Measurements from ENCODE around the gene YWHAB.

The YWHAB gene

DNA sequence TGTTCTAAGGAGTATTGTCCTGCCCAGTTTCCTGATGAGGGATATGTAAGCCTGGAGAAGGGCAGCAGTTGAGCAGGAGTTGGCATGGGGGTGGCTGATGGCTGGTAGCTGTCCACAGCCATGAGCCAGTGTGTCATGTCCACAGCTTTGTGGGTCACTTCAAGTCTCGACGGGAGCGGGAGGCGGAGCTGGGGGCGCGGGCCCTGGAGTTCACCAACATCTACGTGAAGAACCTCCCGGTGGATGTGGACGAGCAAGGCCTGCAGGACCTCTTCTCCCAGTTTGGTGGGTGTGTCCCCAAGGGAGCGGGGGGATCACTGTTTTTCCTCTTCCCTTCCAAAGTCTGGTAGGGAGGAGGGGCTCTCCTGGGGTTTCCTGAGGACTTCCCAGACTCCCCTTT lies 33.3 kb downstream of the YWHAB start:
- TF ChIP-seq, protein P1, sequence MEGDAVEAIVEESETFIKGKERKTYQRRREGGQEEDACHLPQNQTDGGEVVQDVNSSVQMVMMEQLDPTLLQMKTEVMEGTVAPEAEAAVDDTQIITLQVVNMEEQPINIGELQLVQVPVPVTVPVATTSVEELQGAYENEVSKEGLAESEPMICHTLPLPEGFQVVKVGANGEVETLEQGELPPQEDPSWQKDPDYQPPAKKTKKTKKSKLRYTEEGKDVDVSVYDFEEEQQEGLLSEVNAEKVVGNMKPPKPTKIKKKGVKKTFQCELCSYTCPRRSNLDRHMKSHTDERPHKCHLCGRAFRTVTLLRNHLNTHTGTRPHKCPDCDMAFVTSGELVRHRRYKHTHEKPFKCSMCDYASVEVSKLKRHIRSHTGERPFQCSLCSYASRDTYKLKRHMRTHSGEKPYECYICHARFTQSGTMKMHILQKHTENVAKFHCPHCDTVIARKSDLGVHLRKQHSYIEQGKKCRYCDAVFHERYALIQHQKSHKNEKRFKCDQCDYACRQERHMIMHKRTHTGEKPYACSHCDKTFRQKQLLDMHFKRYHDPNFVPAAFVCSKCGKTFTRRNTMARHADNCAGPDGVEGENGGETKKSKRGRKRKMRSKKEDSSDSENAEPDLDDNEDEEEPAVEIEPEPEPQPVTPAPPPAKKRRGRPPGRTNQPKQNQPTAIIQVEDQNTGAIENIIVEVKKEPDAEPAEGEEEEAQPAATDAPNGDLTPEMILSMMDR (IDR thresholded peaks at IDR 0.05; ENCODE audit: low read depth, low read length) = no peak
- H3K4me3 ChIP-seq (ENCODE audit: low read depth, low read length) = no peak overlapping the region
- in situ Hi-C loops (cut with HindIII; ENCODE audit: low sequenced_read_pairs) = no loop called here
- no peak for DNase-seq (ENCODE audit: low read depth, low spot score)

DNA sequence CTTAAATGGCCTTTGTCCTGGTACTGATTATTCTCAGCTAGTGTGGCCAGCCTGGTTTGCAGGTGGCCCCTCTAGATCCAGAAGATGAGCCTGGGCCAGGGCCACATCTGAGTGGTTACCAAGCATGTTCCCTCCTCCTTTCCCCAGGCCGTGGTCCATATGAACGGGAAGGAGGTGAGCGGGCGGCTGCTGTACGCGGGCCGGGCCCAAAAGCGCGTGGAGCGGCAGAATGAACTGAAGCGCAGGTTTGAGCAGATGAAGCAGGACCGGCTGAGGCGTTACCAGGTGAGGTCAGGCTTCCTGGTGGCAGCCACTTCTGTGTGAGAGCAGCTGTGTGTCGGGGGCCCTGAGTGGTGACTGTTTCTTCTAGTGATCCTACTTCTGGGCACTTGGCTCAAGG lies 35.9 kb downstream of the YWHAB start:
- no peak overlapping the region for H3K4me3 ChIP-seq (ENCODE audit: low read depth, low read length)
- TF ChIP-seq, protein P1 (IDR thresholded peaks at IDR 0.05; ENCODE audit: low read depth, low read length) = no peak
- DNase-seq (ENCODE audit: low read depth, low spot score) = no peak
- in situ Hi-C loops (cut with HindIII; ENCODE audit: low sequenced_read_pairs) = no loop called here

DNA sequence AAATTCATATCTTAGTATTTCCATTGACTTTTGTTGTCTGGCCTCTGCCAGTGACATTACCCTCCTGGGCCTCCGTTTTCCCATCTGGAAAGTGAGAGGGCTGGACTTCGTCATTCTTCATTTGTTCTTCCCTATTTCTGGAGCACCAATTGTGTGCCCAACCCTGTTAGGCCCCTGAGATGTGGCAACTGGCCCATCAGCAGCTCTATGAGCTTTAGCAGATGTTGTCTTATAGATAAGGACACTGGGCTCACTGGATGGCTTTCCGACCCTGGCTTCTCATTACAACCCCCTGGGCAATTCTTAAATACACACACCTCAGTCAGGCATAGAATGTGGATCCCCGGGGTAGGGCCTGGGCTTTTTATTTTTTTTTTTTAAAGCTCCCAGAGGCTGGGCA lies 39.0 kb downstream of the YWHAB start:
- in situ Hi-C loops (cut with HindIII; ENCODE audit: low sequenced_read_pairs) = no loop called here
- TF ChIP-seq, protein P1 (IDR thresholded peaks at IDR 0.05; ENCODE audit: low read depth, low read length) = no peak
- DNase-seq (ENCODE audit: low read depth, low spot score) = no peak
- no peak overlapping the region for H3K4me3 ChIP-seq (ENCODE audit: low read depth, low read length)

DNA sequence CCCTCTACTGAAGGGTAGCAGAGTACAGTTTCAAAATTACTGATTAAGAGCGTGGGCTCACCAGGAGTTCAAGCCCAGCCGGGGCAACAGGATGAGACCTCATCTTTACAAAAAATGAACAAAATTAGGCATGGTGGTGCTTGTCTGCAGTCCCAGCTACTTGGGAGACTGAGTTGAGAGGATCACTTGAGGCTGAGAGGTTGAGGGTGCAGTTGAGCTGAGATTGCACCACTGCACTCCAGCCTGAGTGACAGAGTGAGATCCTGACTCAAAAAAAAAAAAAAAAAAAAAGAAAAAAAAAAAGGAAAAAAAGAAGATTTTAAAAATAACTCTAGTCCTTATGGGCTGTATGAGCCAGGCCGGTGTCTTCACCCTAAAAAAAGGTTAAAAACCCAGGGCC lies 43.1 kb downstream of the YWHAB start:
- no peak for DNase-seq (ENCODE audit: low read depth, low spot score)
- TF ChIP-seq, protein P1 (IDR thresholded peaks at IDR 0.05; ENCODE audit: low read depth, low read length) = no peak
- in situ Hi-C loops (cut with HindIII; ENCODE audit: low sequenced_read_pairs) = no loop called here

DNA sequence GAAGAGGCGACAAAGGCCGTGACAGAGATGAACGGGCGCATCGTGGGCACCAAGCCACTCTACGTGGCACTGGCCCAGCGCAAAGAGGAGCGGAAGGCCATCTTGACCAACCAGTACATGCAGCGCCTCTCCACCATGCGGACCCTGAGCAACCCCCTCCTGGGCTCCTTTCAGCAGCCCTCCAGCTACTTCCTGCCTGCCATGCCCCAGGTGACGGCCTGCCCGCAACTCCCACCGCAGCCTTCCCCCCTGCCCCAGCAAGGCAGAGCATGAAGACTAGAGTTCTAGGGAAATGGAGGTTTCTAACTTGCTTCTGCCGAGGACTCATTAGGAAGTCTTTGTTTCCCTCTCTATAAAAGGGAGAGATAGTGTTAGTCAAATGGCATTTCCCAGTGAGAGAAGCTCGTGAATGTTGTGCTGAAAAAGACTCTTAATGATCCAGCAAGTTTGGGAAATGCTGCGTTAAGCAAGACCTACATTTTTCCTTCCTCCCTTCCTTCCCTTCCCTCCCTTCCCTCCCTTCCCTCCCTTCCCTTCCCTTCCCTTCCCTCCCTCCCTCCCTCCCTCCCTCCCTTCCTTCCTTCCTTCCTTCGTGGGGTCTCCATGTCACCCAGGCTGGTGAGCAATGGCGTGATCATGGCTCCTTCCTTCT lies 45.1 kb downstream of the YWHAB start:
- no peak overlapping the region for H3K4me3 ChIP-seq (ENCODE audit: low read depth, low read length)
- TF ChIP-seq, protein P1 (IDR thresholded peaks at IDR 0.05; ENCODE audit: low read depth, low read length) = no peak
- in situ Hi-C loops (cut with HindIII; ENCODE audit: low sequenced_read_pairs) = no loop called here
- DNase-seq (ENCODE audit: low read depth, low spot score) = no peak

More for the DNA sequence above, 43.1 kb downstream of the YWHAB start:
- H3K4me3 ChIP-seq (ENCODE audit: low read depth, low read length) = no peak overlapping the region

DNA sequence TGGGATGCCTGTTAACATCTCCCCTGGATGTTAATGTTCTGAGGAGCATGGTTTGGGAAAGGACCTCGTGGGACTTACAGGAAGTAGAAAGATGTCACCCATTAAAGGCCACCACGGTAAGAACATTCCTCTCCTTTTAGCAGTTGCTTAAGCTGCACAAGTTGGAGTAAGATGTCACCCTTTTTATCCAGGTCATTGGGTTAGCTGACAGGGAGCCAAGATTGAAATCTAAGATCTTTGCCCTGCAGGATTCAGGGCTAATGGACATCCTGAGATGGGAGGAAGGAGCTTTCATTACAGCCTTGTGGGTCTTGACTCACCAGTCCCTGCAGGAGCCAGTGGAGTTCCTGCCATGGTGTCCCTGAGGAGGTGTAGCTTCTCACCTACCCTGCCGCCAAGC lies 46.4 kb downstream of the YWHAB start:
- no peak overlapping the region for H3K4me3 ChIP-seq (ENCODE audit: low read depth, low read length)

More for the DNA sequence above, 46.4 kb downstream of the YWHAB start:
- in situ Hi-C loops (cut with HindIII; ENCODE audit: low sequenced_read_pairs) = no loop called here
- TF ChIP-seq, protein P1 (IDR thresholded peaks at IDR 0.05; ENCODE audit: low read depth, low read length) = no peak
- DNase-seq (ENCODE audit: low read depth, low spot score) = no peak
